Peyer's patch (tissue), 4 donors: ENCODE measurements around the gene NOL9.

ENCODE experiments used
- POLR2A ChIP-seq, 2 donors: fragments of 450-650 bp; IDR thresholded peaks; one replicate each; pipeline ENCODE4 v1.5.1; 2017; ENCODE audit warnings: antibody characterized with exemption in 2 of 2, mild to moderate bottlenecking in 2 of 2, moderate library complexity in 2 of 2
- TF ChIP-seq, protein P1 (sequence below), 6 experiments: fragments of 450-650 bp in 4 of 6; fragments of 200-600 bp in 2 of 6; sonication (generic) in 1 of 6; IDR thresholded peaks; one replicate each; pipeline ENCODE4 v1.5.1; 2017 to 2019; ENCODE audit warnings: antibody characterized with exemption in 6 of 6, mild to moderate bottlenecking in 3 of 6, moderate library complexity in 1 of 6

DNA sequence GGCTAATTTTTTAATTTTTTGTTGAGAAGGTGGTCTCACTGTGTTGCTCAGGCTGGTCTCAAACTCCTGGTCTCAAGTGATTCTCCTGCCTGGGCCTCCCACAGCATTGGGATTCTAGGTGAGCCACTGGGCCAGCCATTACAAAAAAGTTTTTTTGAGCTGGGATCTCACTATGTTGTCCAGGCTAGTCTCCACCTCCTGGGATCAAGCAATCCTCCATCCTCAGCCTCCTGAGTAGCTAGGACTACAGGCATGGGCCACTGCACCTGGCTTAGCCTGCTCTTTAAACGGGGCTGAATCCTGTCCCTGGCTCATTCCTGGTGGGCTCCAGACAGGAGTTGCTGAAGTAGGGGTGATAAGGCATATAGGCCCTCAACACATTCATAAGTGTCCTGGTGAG lies 3.3 kb upstream of the NOL9 start:
- TF ChIP-seq, protein P1, sequence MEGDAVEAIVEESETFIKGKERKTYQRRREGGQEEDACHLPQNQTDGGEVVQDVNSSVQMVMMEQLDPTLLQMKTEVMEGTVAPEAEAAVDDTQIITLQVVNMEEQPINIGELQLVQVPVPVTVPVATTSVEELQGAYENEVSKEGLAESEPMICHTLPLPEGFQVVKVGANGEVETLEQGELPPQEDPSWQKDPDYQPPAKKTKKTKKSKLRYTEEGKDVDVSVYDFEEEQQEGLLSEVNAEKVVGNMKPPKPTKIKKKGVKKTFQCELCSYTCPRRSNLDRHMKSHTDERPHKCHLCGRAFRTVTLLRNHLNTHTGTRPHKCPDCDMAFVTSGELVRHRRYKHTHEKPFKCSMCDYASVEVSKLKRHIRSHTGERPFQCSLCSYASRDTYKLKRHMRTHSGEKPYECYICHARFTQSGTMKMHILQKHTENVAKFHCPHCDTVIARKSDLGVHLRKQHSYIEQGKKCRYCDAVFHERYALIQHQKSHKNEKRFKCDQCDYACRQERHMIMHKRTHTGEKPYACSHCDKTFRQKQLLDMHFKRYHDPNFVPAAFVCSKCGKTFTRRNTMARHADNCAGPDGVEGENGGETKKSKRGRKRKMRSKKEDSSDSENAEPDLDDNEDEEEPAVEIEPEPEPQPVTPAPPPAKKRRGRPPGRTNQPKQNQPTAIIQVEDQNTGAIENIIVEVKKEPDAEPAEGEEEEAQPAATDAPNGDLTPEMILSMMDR (IDR thresholded peaks at IDR 0.05): no peak
- TF ChIP-seq POLR2A (IDR thresholded peaks at IDR 0.05): no peak
